ENCODE results near the gene PTK7.

PTK7 gene

GRCh38 chr6:43035495-43036194 is 40.5 kb upstream of the PTK7 start:
- TF ChIP-seq SUZ12 (IDR thresholded peaks at IDR 0.05) (no peak), FOXM1 (IDR thresholded peaks at IDR 0.05; ENCODE audit: borderline replicate concordance) (no peak), PKNOX1 (IDR thresholded peaks at IDR 0.05) (no peak), BHLHE40 (IDR thresholded peaks at IDR 0.05; ENCODE audit: borderline replicate concordance) (no peak), FOXK2 (IDR thresholded peaks at IDR 0.05) (no peak), NFRKB (IDR thresholded peaks at IDR 0.05) (no peak), ARNT (IDR thresholded peaks at IDR 0.05) (no peak), CTBP1 (IDR thresholded peaks at IDR 0.05; ENCODE audit: borderline replicate concordance) (no peak), ELF4 (IDR thresholded peaks at IDR 0.05) (no peak), ZNF384 (IDR thresholded peaks at IDR 0.05) (no peak), HDGF (IDR thresholded peaks at IDR 0.05; ENCODE audit: borderline replicate concordance) (no peak), FOXA1 (IDR thresholded peaks at IDR 0.05) (no peak)
- no peak for DNase-seq (ENCODE audit: extremely low spot score)
- ChIA-PET POLR2A (interaction anchor here (0.8 to 1.6 kb wide), 2 partner anchors 52 to 57 kb away, joined by 3 to 7 read pairs; partner anchors contain the start of genes PEX6 and PPP2R5D), CTCF (no interaction called here)

- DNase-seq (ENCODE audit: extremely low spot score): no peak
- TF ChIP-seq SUZ12 (IDR thresholded peaks at IDR 0.05): no peak
- no peak for TF ChIP-seq LEF1 (IDR thresholded peaks at IDR 0.05; ENCODE audit: borderline replicate concordance)
- no peak for TF ChIP-seq BHLHE40 (IDR thresholded peaks at IDR 0.05; ENCODE audit: borderline replicate concordance)
- no peak for TF ChIP-seq FOXK2 (IDR thresholded peaks at IDR 0.05)
- no peak for TF ChIP-seq ELF4 (IDR thresholded peaks at IDR 0.05)
- no peak for TF ChIP-seq TARDBP (IDR thresholded peaks at IDR 0.05)
- TF ChIP-seq FOXA1 (IDR thresholded peaks at IDR 0.05): no peak
- no peak for TF ChIP-seq HDGF (IDR thresholded peaks at IDR 0.05; ENCODE audit: borderline replicate concordance)
- no peak for TF ChIP-seq SP1 (IDR thresholded peaks at IDR 0.05)
- TF ChIP-seq L3MBTL2 (conservative IDR thresholded peaks at IDR 0.05): no peak
- TF ChIP-seq CTBP1 (IDR thresholded peaks at IDR 0.05; ENCODE audit: borderline replicate concordance): no peak
- no peak for TF ChIP-seq PKNOX1 (IDR thresholded peaks at IDR 0.05)
- no peak for TF ChIP-seq ARNT (IDR thresholded peaks at IDR 0.05)
- TF ChIP-seq ZNF384 (IDR thresholded peaks at IDR 0.05): no peak
- TF ChIP-seq NFRKB (IDR thresholded peaks at IDR 0.05): no peak
- TF ChIP-seq FOXM1 (IDR thresholded peaks at IDR 0.05; ENCODE audit: borderline replicate concordance): no peak
- POLR2A ChIA-PET: interaction anchor here (0.8 kb wide), 1 partner anchor 23 kb away, joined by 3 read pairs; the partner anchor contains the start of genes KLHDC3 and MEA1
- CTCF ChIA-PET: no interaction called here
Measured at GRCh38 chr6:43036712-43037111, 39.4 kb upstream of the PTK7 start.

GRCh38 chr6:43037197-43037596 is 38.9 kb upstream of the PTK7 start:
- DNase-seq (ENCODE audit: extremely low spot score): no peak
- ChIA-PET CTCF (no interaction called here), POLR2A (interaction anchor here (0.8 kb wide), 1 partner anchor 23 kb away, joined by 3 read pairs; the partner anchor contains the start of genes KLHDC3 and MEA1)
- no peak for TF ChIP-seq FOXA1 (IDR thresholded peaks at IDR 0.05)
- no peak for TF ChIP-seq LEF1 (IDR thresholded peaks at IDR 0.05; ENCODE audit: borderline replicate concordance)
- TF ChIP-seq CTBP1 (IDR thresholded peaks at IDR 0.05; ENCODE audit: borderline replicate concordance): no peak
- TF ChIP-seq ZNF384 (IDR thresholded peaks at IDR 0.05): no peak
- no peak for TF ChIP-seq BHLHE40 (IDR thresholded peaks at IDR 0.05; ENCODE audit: borderline replicate concordance)
- no peak for TF ChIP-seq SUZ12 (IDR thresholded peaks at IDR 0.05)
- TF ChIP-seq ARNT (IDR thresholded peaks at IDR 0.05): no peak
- no peak for TF ChIP-seq TARDBP (IDR thresholded peaks at IDR 0.05)
- TF ChIP-seq PKNOX1 (IDR thresholded peaks at IDR 0.05): no peak
- no peak for TF ChIP-seq L3MBTL2 (conservative IDR thresholded peaks at IDR 0.05)
- no peak for TF ChIP-seq HDGF (IDR thresholded peaks at IDR 0.05; ENCODE audit: borderline replicate concordance)
- TF ChIP-seq ELF4 (IDR thresholded peaks at IDR 0.05): no peak
- no peak for TF ChIP-seq SP1 (IDR thresholded peaks at IDR 0.05)
- no peak for TF ChIP-seq FOXM1 (IDR thresholded peaks at IDR 0.05; ENCODE audit: borderline replicate concordance)
- TF ChIP-seq NFRKB (IDR thresholded peaks at IDR 0.05): no peak
- no peak for TF ChIP-seq FOXK2 (IDR thresholded peaks at IDR 0.05)

- TF ChIP-seq LEF1 (IDR thresholded peaks at IDR 0.05; ENCODE audit: borderline replicate concordance): no peak
- no peak for TF ChIP-seq SUZ12 (IDR thresholded peaks at IDR 0.05)
- TF ChIP-seq NFRKB (IDR thresholded peaks at IDR 0.05): no peak
- no peak for TF ChIP-seq ELF4 (IDR thresholded peaks at IDR 0.05)
- TF ChIP-seq PKNOX1 (IDR thresholded peaks at IDR 0.05): no peak
- no peak for TF ChIP-seq SP1 (IDR thresholded peaks at IDR 0.05)
- TF ChIP-seq FOXA1 (IDR thresholded peaks at IDR 0.05): no peak
- no peak for TF ChIP-seq TARDBP (IDR thresholded peaks at IDR 0.05)
- TF ChIP-seq BHLHE40 (IDR thresholded peaks at IDR 0.05; ENCODE audit: borderline replicate concordance): no peak
- no peak for TF ChIP-seq CTBP1 (IDR thresholded peaks at IDR 0.05; ENCODE audit: borderline replicate concordance)
- CTCF ChIA-PET: no interaction called here
- POLR2A ChIA-PET: interaction anchor here (1.2 to 1.6 kb wide), 2 partner anchors 16 to 22 kb away, joined by 3 to 4 read pairs; partner anchors contain the start of genes KLC4, MRPL2 and RRP36
- DNase-seq (ENCODE audit: extremely low spot score): no peak
Measured at GRCh38 chr6:43037706-43038105, 38.4 kb upstream of the PTK7 start.

GRCh38 chr6:43038727-43039126 is 37.4 kb upstream of the PTK7 start:
- POLR2A ChIA-PET: interaction anchor here (1.1 to 2.5 kb wide), 4 partner anchors 16 to 439 kb away, joined by 3 to 15 read pairs (median 4); partner anchors contain the start of genes CUL7, KLC4, MRPL2 and RRP36
- DNase-seq (ENCODE audit: extremely low spot score): no peak
- CTCF ChIA-PET: no interaction called here
- TF ChIP-seq LEF1 (IDR thresholded peaks at IDR 0.05; ENCODE audit: borderline replicate concordance) (no peak), CTBP1 (IDR thresholded peaks at IDR 0.05; ENCODE audit: borderline replicate concordance) (no peak), ARNT (IDR thresholded peaks at IDR 0.05) (no peak), ELF4 (IDR thresholded peaks at IDR 0.05) (no peak), HDGF (IDR thresholded peaks at IDR 0.05; ENCODE audit: borderline replicate concordance) (no peak), PKNOX1 (IDR thresholded peaks at IDR 0.05) (no peak), FOXK2 (IDR thresholded peaks at IDR 0.05) (no peak), NFRKB (IDR thresholded peaks at IDR 0.05) (no peak), FOXM1 (IDR thresholded peaks at IDR 0.05; ENCODE audit: borderline replicate concordance) (no peak), ZNF384 (IDR thresholded peaks at IDR 0.05) (no peak), BHLHE40 (IDR thresholded peaks at IDR 0.05; ENCODE audit: borderline replicate concordance) (no peak), SUZ12 (IDR thresholded peaks at IDR 0.05) (no peak), FOXA1 (IDR thresholded peaks at IDR 0.05) (no peak), SP1 (IDR thresholded peaks at IDR 0.05) (no peak), L3MBTL2 (conservative IDR thresholded peaks at IDR 0.05) (no peak), TARDBP (IDR thresholded peaks at IDR 0.05) (no peak)

All from HEK293T (cell line).